Measurements from ENCODE around the gene NMBR. TPM values are rescaled to one million over a fixed set of nuclear protein-coding genes. Genes with fewer than 3 reads are reported as not detected.
"Not testable (repeated sequence)": the region's sequence is repeated elsewhere in the genome, so short reads cannot be mapped to it uniquely, and the experiment has no call there.

NMBR gene
- total RNA-seq (not detected), polyA plus RNA-seq (0.07 TPM)
- long read RNA-seq, donor 1 = 0 reads
- long read RNA-seq, donor 2 = 0 reads
- long read RNA-seq, donor 3 = 0 reads
- long read RNA-seq, donor 4 = 0 reads
- long read RNA-seq, donor 5 = 0 reads
- long read RNA-seq, donor 6 = 0 reads
- long read RNA-seq, donor 7 = 0 reads
- long read RNA-seq, donor 8 = 0 reads
- long read RNA-seq, donor 9 = 0 reads
- long read RNA-seq, donor 10 = 0 reads

DNA sequence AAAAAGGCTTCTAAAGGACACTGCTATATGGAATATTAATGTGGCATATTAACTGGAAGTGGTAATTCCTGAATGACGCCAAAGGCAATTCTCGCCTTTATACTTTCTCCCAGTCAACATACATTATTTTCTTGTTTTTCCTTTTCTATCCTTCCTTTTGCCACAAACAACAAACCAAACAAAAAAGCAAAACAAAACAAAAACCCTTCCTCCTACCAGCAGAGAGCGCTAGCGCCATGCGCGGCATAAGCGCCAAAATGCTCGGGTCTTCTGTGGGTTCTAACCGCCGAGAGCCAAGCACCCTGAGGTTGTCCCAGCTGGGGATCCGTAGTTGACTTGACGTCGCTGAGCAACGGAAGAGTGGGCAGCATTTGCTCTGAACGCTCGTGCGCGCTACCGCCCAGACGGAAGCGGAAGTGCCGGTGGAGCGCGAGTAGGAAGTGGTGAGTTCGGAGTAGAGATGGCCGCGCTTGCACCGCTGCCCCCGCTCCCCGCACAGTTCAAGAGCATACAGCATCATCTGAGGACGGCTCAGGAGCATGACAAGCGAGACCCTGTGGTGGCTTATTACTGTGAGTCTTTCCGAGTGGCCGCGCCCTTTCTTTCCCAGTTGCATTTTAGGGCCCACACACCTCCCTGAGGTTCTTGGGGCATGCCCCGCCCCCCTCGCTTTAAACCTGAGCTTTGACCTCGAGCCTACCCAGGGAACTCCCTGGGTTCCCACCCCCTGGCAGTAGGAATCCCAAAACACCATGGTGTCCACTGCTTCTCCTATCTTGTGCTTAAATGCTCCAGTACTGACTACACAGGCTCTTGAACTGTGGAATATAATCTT lies at the start of gene NMBR, which contains the start of gene VTA1:
Gene NMBR (minus strand): TSS at position 295 of the 835 bp plus-strand sequence. CDS start 58,464 bp downstream, outside the sequence.
Gene VTA1 (plus strand): TSS at position 436 of the 835 bp plus-strand sequence. CDS start 25 bp downstream, at position 461.
- Histone ChIP-seq H3K4me1 (ENCODE audit: control insufficient read depth in 2 of 2, insufficient read depth in 2 of 2, low read length in 2 of 2) (peaks cover 0 to 2% of the 10 kb centered on the region in 2 donors), H3K27ac (ENCODE audit: low read depth in 1 of 2, low read length in 1 of 2) (peak within 1 kb of the TSS; percentile 55 to 61), H3K36me3 (ENCODE audit: control insufficient read depth in 2 of 2, insufficient read depth in 2 of 2, low read length in 1 of 2) (no peaks in the 10 kb centered on the region), H3K4me3 (ENCODE audit: low read length in 2 of 2) (peak within 1 kb of the TSS; percentile 82 to 90), H3K27me3 (ENCODE audit: control insufficient read depth in 2 of 2, insufficient read depth in 1 of 2, low read length in 1 of 2) (no peaks in the 10 kb centered on the region), H3K9me3 (ENCODE audit: control insufficient read depth in 2 of 2, insufficient read depth in 1 of 2, low read length in 1 of 2) (no peaks in the 10 kb centered on the region)
- peak; percentile 98 to 100 (median 99) for DNase-seq (ENCODE audit: low read depth in 6 of 9, low spot score in 9 of 9)
- 1% methylated on average over 38 of the region's 38 CpGs for WGBS

DNA sequence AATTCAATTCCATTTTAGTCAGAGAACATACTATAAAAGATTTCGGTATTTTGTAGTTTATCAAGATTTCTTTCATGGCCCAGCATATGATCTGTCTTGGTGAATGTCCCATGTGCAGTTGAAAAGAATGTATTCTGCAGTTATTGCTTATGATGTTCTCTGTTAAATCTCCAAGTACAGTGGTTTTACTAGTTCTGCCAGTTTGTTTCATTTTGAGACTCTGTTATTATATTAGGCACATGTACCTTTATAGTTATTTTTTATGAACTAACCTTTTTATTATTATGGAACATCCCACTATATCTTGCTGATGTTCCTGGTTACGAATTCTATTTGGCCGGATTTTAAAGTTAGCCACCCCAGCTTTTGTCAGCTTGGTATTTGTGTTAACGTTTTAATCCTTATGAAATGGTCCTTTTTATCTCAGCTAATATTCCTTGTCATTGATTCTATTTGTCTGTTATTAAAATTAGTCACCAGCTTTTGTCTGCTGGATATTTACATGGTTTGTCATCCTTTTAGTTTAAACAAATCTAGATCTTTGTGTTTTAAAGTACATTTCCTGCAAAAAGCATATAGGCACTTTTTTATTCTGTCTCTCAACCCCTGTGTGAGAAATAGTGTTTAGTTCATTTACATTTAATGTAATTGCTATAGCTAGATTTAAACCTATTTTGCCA lies 49.1 kb upstream of the NMBR start:
- Histone ChIP-seq H3K4me1 (ENCODE audit: control insufficient read depth in 2 of 2, insufficient read depth in 2 of 2, low read length in 2 of 2) (no peaks in the 10 kb centered on the region), H3K27ac (ENCODE audit: low read depth in 1 of 2, low read length in 1 of 2) (no peak overlapping the region), H3K27me3 (ENCODE audit: control insufficient read depth in 2 of 2, insufficient read depth in 1 of 2, low read length in 1 of 2) (no peaks in the 10 kb centered on the region), H3K4me3 (ENCODE audit: low read length in 2 of 2) (no peak overlapping the region), H3K36me3 (ENCODE audit: control insufficient read depth in 2 of 2, insufficient read depth in 2 of 2, low read length in 1 of 2) (peaks cover 3 to 12% of the 10 kb centered on the region in 2 donors), H3K9me3 (ENCODE audit: control insufficient read depth in 2 of 2, insufficient read depth in 1 of 2, low read length in 1 of 2) (no peaks in the 10 kb centered on the region)
- 97% methylated on average over 4 of the region's 4 CpGs for WGBS
- no peak for DNase-seq (ENCODE audit: low read depth in 6 of 9, low spot score in 9 of 9)

DNA sequence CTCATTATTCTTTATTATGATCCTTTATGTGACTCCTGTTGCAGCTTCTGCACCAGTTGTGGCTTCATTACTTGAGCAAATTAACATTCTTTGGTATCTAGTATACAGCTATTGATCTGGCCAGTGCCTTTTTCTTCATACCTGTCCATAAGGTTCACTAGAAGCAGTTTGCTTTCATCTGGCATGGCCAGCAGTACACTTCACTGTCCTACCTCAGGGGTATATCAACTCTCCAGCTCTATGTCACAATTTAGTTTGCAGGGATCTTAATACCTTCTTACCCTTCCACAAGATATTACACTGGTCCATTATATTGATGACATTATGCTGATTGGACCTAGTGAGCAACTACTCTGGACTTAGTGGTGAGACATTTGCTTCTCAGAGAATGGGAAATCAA lies 46.7 kb upstream of the NMBR start:
- Histone ChIP-seq H3K9me3 (ENCODE audit: control insufficient read depth in 2 of 2, insufficient read depth in 1 of 2, low read length in 1 of 2) (no peaks in the 10 kb centered on the region), H3K36me3 (ENCODE audit: control insufficient read depth in 2 of 2, insufficient read depth in 2 of 2, low read length in 1 of 2) (peaks cover 3 to 4% of the 10 kb centered on the region in 2 donors), H3K27me3 (ENCODE audit: control insufficient read depth in 2 of 2, insufficient read depth in 1 of 2, low read length in 1 of 2) (no peaks in the 10 kb centered on the region), H3K27ac (ENCODE audit: low read depth in 1 of 2, low read length in 1 of 2) (no peak overlapping the region), H3K4me3 (ENCODE audit: low read length in 2 of 2) (no peak overlapping the region), H3K4me1 (ENCODE audit: control insufficient read depth in 2 of 2, insufficient read depth in 2 of 2, low read length in 2 of 2) (no peaks in the 10 kb centered on the region)
- no peak for DNase-seq (ENCODE audit: low read depth in 6 of 9, low spot score in 9 of 9)

DNA sequence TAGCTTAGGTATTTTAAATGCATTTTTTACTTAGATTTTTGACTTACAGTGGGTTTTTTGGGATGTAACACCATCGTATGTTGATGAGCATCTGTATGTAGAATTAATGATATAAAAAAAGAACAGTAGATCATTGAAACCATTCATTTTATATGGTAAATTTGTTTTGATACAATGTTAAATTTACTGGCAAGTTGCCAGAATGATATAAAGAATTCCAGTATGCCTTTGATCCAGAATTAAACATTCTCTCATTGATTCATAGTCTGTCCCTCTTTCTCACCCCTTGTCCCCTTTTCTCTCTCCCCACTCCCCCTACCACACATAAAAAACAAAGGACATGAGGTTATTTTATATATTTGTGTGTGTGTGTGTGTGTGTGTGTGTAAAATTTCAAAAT lies 45.4 kb upstream of the NMBR start:
- no peak overlapping the region for H3K27ac ChIP-seq (ENCODE audit: low read depth in 1 of 2, low read length in 1 of 2)
- H3K36me3 ChIP-seq (ENCODE audit: control insufficient read depth in 2 of 2, insufficient read depth in 2 of 2, low read length in 1 of 2) = peaks cover 0 to 4% of the 10 kb centered on the region in 2 donors
- no peaks in the 10 kb centered on the region for H3K4me1 ChIP-seq (ENCODE audit: control insufficient read depth in 2 of 2, insufficient read depth in 2 of 2, low read length in 2 of 2)
- H3K27me3 ChIP-seq (ENCODE audit: control insufficient read depth in 2 of 2, insufficient read depth in 1 of 2, low read length in 1 of 2) = no peaks in the 10 kb centered on the region
- 99% methylated on average over 1 of the region's 1 CpG for WGBS
- H3K9me3 ChIP-seq (ENCODE audit: control insufficient read depth in 2 of 2, insufficient read depth in 1 of 2, low read length in 1 of 2) = no peaks in the 10 kb centered on the region
- no peak overlapping the region for H3K4me3 ChIP-seq (ENCODE audit: low read length in 2 of 2)
- DNase-seq (ENCODE audit: low read depth in 6 of 9, low spot score in 9 of 9) = no peak

DNA sequence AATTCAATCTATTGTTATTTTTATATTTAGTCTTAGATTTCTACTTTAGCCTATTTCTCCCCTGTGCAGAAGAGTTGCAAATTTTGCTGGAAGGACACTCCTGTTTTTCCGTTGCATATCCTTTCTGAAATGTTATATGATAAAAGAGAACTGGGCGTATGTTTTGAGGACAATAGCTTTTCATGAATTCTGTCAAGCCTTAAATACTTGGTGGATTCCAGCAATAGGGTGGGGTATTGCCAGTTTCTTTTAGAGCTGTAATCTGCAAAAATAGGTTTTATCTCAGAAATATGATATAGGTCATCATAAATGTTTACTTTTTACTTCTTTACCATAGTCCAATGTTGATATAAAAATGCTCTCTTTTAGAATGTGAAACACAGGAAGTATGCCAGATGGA lies 42.1 kb upstream of the NMBR start:
- WGBS = 97% methylated on average over 2 of the region's 2 CpGs
- Histone ChIP-seq H3K4me3 (ENCODE audit: low read length in 2 of 2) (no peak overlapping the region), H3K36me3 (ENCODE audit: control insufficient read depth in 2 of 2, insufficient read depth in 2 of 2, low read length in 1 of 2) (peaks cover 0 to 4% of the 10 kb centered on the region in 2 donors), H3K4me1 (ENCODE audit: control insufficient read depth in 2 of 2, insufficient read depth in 2 of 2, low read length in 2 of 2) (no peaks in the 10 kb centered on the region), H3K27me3 (ENCODE audit: control insufficient read depth in 2 of 2, insufficient read depth in 1 of 2, low read length in 1 of 2) (no peaks in the 10 kb centered on the region), H3K27ac (ENCODE audit: low read depth in 1 of 2, low read length in 1 of 2) (no peak overlapping the region), H3K9me3 (ENCODE audit: control insufficient read depth in 2 of 2, insufficient read depth in 1 of 2, low read length in 1 of 2) (no peaks in the 10 kb centered on the region)
- DNase-seq (ENCODE audit: low read depth in 6 of 9, low spot score in 9 of 9) = no peak

DNA sequence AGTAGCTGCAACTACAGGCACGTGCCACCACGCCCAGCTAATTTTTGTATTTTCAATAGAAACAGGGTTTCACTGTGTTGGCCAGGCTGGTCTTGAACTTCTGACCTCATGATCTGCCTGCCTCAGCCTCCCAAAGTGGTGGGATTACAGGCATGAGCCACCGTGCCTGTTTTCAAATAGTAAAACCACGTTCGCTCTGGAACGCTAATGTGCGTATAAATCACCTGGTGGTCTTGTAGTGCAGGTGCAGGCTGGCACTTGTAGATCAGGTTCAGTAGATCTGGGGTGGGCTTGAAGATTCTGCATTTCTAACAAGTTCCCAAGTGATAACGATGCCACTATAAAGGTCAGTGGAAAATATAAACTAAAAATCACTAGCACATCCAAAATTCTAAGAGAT lies 41.4 kb upstream of the NMBR start:
- WGBS = 96% methylated on average over 8 of the region's 8 CpGs
- not testable (repeated sequence) for DNase-seq (ENCODE audit: low read depth in 6 of 9, low spot score in 9 of 9); H3K4me1 ChIP-seq (ENCODE audit: control insufficient read depth in 2 of 2, insufficient read depth in 2 of 2, low read length in 2 of 2); H3K27ac ChIP-seq (ENCODE audit: low read depth in 1 of 2, low read length in 1 of 2); H3K27me3 ChIP-seq (ENCODE audit: control insufficient read depth in 2 of 2, insufficient read depth in 1 of 2, low read length in 1 of 2); H3K9me3 ChIP-seq (ENCODE audit: control insufficient read depth in 2 of 2, insufficient read depth in 1 of 2, low read length in 1 of 2); H3K36me3 ChIP-seq (ENCODE audit: control insufficient read depth in 2 of 2, insufficient read depth in 2 of 2, low read length in 1 of 2); H3K4me3 ChIP-seq (ENCODE audit: low read length in 2 of 2)

DNA sequence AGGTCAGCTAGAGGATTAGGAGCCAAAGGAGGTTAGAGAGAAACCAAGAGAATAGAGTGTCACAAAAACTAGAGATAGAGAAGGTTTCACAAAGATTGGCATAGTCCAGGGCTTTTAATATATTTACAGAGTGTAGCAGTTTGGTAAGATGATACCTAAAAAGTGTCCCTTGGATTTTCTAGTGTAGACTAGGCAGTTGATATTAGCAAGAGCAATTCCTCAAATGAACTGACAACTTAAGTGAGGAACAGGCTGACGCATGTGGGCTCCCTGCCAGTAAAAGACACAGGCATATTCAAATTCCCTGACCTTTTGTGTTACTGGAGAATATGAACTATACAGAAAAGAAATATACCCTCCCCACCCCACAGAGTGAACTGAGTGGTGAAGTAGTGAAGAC lies 40.3 kb upstream of the NMBR start:
- no peaks in the 10 kb centered on the region for H3K27me3 ChIP-seq (ENCODE audit: control insufficient read depth in 2 of 2, insufficient read depth in 1 of 2, low read length in 1 of 2)
- no peak overlapping the region for H3K27ac ChIP-seq (ENCODE audit: low read depth in 1 of 2, low read length in 1 of 2)
- H3K9me3 ChIP-seq (ENCODE audit: control insufficient read depth in 2 of 2, insufficient read depth in 1 of 2, low read length in 1 of 2) = no peaks in the 10 kb centered on the region
- peaks cover 0 to 7% of the 10 kb centered on the region in 2 donors for H3K36me3 ChIP-seq (ENCODE audit: control insufficient read depth in 2 of 2, insufficient read depth in 2 of 2, low read length in 1 of 2)
- WGBS = 97% methylated on average over 1 of the region's 1 CpG
- no peak overlapping the region for H3K4me3 ChIP-seq (ENCODE audit: low read length in 2 of 2)
- DNase-seq (ENCODE audit: low read depth in 6 of 9, low spot score in 9 of 9) = peak in 1 of 9 donors; percentile 1
- H3K4me1 ChIP-seq (ENCODE audit: control insufficient read depth in 2 of 2, insufficient read depth in 2 of 2, low read length in 2 of 2) = no peaks in the 10 kb centered on the region

DNA sequence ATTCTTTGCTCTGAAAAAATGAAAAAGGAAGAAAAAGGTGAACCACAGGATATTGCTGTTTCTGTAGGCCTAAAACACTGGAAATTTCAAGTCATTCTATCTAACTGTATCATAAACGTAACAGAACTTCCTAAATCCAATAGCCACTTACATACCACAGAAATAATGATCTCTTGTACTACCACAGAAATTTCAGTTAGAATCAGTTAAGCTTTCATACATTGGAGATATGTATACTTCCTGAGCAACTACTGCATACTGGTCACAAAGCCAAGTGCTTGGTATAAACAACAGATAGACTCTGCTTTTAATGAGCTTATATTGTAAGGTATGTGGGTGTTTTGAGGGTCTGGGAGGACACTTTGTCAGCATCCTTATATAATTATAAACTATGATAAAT lies 38.7 kb upstream of the NMBR start:
- Histone ChIP-seq H3K9me3 (ENCODE audit: control insufficient read depth in 2 of 2, insufficient read depth in 1 of 2, low read length in 1 of 2) (no peaks in the 10 kb centered on the region), H3K27ac (ENCODE audit: low read depth in 1 of 2, low read length in 1 of 2) (no peak overlapping the region), H3K4me1 (ENCODE audit: control insufficient read depth in 2 of 2, insufficient read depth in 2 of 2, low read length in 2 of 2) (no peaks in the 10 kb centered on the region), H3K27me3 (ENCODE audit: control insufficient read depth in 2 of 2, insufficient read depth in 1 of 2, low read length in 1 of 2) (no peaks in the 10 kb centered on the region), H3K36me3 (ENCODE audit: control insufficient read depth in 2 of 2, insufficient read depth in 2 of 2, low read length in 1 of 2) (peaks cover 0 to 7% of the 10 kb centered on the region in 2 donors), H3K4me3 (ENCODE audit: low read length in 2 of 2) (no peak overlapping the region)
- 99% methylated on average over 1 of the region's 1 CpG for WGBS
- no peak for DNase-seq (ENCODE audit: low read depth in 6 of 9, low spot score in 9 of 9)

DNA sequence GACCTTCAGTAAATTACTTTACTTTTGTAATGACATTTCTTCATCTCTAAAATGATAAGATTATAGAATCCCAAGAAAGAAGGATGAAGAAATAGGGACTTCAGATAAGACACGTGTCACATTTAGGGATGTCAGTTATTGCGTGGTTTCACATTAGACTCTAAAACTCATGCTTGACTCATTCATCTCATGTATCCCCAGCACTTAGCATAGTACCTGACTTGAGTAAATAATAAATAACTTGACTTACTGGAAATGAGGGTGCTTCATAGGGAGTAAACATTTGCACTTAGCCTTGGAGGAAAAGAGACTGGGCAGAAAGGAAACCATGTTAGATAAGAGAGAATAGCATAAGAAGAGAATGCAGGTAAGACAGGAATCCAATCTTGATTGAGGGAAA lies 37.4 kb upstream of the NMBR start:
- WGBS = 98% methylated on average over 2 of the region's 2 CpGs
- no peak for DNase-seq (ENCODE audit: low read depth in 6 of 9, low spot score in 9 of 9)
- H3K36me3 ChIP-seq (ENCODE audit: control insufficient read depth in 2 of 2, insufficient read depth in 2 of 2, low read length in 1 of 2) = peaks cover 0 to 7% of the 10 kb centered on the region in 2 donors
- no peak overlapping the region for H3K27ac ChIP-seq (ENCODE audit: low read depth in 1 of 2, low read length in 1 of 2)
- H3K27me3 ChIP-seq (ENCODE audit: control insufficient read depth in 2 of 2, insufficient read depth in 1 of 2, low read length in 1 of 2) = no peaks in the 10 kb centered on the region
- no peaks in the 10 kb centered on the region for H3K9me3 ChIP-seq (ENCODE audit: control insufficient read depth in 2 of 2, insufficient read depth in 1 of 2, low read length in 1 of 2)
- H3K4me3 ChIP-seq (ENCODE audit: low read length in 2 of 2) = no peak overlapping the region
- no peaks in the 10 kb centered on the region for H3K4me1 ChIP-seq (ENCODE audit: control insufficient read depth in 2 of 2, insufficient read depth in 2 of 2, low read length in 2 of 2)
